Measurements from ENCODE around the gene KCTD15.

GRCh38 chr19:33777351-33777750 lies 19.3 kb upstream of the KCTD15 start:
- TF ChIP-seq TAF1 (IDR thresholded peaks at IDR 0.05; ENCODE audit: borderline replicate concordance, low read depth, low read length) (no peak), POLR2A (IDR thresholded peaks at IDR 0.05; ENCODE audit: low read depth, low read length) (no peak), POLR2AphosphoS5 (IDR thresholded peaks at IDR 0.05; ENCODE audit: low read depth, low read length) (no peak)

Data from GM12892 (cell line).